Suprapubic skin (tissue), 4 donors: ENCODE measurements around the gene NTM. TPM values are rescaled to one million over a fixed set of nuclear protein-coding genes. Genes with fewer than 3 reads are reported as not detected.

Source experiments
- DNase-seq, 2 donors: peaks; one replicate each; pipeline ENCODE4 v3.0.0-alpha.2; 2019; ENCODE audit warnings: low spot score in 2 of 2
- H3K27ac ChIP-seq: fragments of 200-600 bp; sonication (generic); one replicate; pipeline ENCODE4 v1.5.1; 2019
- H3K27me3 ChIP-seq: fragments of 200-600 bp; sonication (generic); one replicate; pipeline ENCODE4 v1.5.1; 2019
- H3K36me3 ChIP-seq: fragments of 200-600 bp; sonication (generic); one replicate; pipeline ENCODE4 v1.5.1; 2019
- H3K4me1 ChIP-seq: fragments of 200-600 bp; sonication (generic); one replicate; pipeline ENCODE4 v1.5.1; 2019
- H3K4me3 ChIP-seq: fragments of 200-600 bp; sonication (generic); one replicate; pipeline ENCODE4 v1.5.1; 2019; ENCODE audit warnings: mild to moderate bottlenecking
- H3K9me3 ChIP-seq: fragments of 200-600 bp; sonication (generic); one replicate; pipeline ENCODE4 v1.5.1; 2019
- EP300 ChIP-seq: sonication (generic); formaldehyde crosslinking; IDR thresholded peaks from one replicate; pipeline ENCODE4 v1.6.1; 2017; ENCODE audit warnings: antibody characterized with exemption
- POLR2A ChIP-seq, 2 donors: fragments of 450-650 bp; IDR thresholded peaks; one replicate each; pipeline ENCODE4 v1.6.1; 2017; ENCODE audit warnings: antibody characterized with exemption in 2 of 2, mild to moderate bottlenecking in 2 of 2, moderate library complexity in 2 of 2
- POLR2AphosphoS5 ChIP-seq, 3 donors: sonication (generic); formaldehyde crosslinking; IDR thresholded peaks; one replicate each; pipeline ENCODE4 v1.6.1; 2017; ENCODE audit warnings: antibody characterized with exemption in 3 of 3
- WGBS: methylation state at CpG from one replicate; pipeline ENCODE4 v1.1.5; 2018; 5-methylcytosine and 5-hydroxymethylcytosine counted together
- total RNA-seq, 4 donors: library from RNA; depleted of rRNA; stranded (reverse); fragments of >200 nt; gene quantifications; one replicate each; pipeline ENCODE4 v1.1.0, GENCODE V29; 2016
- TF ChIP-seq, protein P1 (sequence below), 2 donors: fragments of 200-600 bp in 1 of 2; fragments of 450-650 bp in 1 of 2; sonication (generic) in 1 of 2; IDR thresholded peaks; one replicate each; pipeline ENCODE4 v1.5.1; 2016 to 2019; ENCODE audit warnings: antibody characterized with exemption in 2 of 2, mild to moderate bottlenecking in 1 of 2, moderate library complexity in 1 of 2

NTM gene
- total RNA-seq, 4 donors from 2014 or later = 0.19 to 19.1 (median 2.1) TPM

DNA sequence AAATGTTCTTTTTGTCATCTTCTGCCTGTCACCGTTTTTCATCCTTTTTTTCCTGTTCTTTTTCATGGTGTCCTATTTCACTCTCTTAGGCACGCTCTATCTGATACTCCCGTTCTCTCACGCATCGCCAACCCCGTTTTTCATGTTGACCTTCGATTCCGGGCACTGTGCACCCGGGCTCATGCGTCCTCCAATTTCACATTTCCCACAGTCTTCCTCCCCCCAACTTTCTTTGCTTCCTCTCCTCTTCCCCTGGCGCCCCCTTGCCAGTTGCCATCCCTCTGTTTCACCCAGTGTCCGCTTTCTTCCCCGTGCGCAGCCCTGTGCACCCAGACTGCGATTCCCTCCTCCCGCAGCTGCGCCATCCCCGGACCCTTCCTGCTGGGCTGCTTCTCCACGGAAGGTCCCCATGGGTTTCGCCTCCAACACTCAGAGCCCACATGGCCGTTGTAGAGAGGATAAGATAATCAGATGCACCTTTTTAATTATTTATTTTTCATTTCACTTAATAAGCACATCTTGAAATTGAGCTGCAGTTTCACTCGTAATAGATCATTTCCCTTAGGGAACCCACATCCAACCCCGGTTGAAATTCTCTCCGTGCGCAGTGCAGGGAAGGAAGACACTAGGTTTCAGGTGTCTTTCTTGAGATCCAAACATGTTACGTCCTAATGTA, 791.1 kb downstream of the NTM start:
- H3K9me3 ChIP-seq = no peaks in the 10 kb centered on the region
- no peaks in the 10 kb centered on the region for H3K4me1 ChIP-seq
- no peaks in the 10 kb centered on the region for H3K27me3 ChIP-seq
- 89% methylated on average over 26 of the region's 26 CpGs for WGBS
- H3K36me3 ChIP-seq = no peaks in the 10 kb centered on the region
- TF ChIP-seq POLR2AphosphoS5 (IDR thresholded peaks at IDR 0.05) (no peak), POLR2A (IDR thresholded peaks at IDR 0.05) (no peak), EP300 (no peak)
- TF ChIP-seq, protein P1, sequence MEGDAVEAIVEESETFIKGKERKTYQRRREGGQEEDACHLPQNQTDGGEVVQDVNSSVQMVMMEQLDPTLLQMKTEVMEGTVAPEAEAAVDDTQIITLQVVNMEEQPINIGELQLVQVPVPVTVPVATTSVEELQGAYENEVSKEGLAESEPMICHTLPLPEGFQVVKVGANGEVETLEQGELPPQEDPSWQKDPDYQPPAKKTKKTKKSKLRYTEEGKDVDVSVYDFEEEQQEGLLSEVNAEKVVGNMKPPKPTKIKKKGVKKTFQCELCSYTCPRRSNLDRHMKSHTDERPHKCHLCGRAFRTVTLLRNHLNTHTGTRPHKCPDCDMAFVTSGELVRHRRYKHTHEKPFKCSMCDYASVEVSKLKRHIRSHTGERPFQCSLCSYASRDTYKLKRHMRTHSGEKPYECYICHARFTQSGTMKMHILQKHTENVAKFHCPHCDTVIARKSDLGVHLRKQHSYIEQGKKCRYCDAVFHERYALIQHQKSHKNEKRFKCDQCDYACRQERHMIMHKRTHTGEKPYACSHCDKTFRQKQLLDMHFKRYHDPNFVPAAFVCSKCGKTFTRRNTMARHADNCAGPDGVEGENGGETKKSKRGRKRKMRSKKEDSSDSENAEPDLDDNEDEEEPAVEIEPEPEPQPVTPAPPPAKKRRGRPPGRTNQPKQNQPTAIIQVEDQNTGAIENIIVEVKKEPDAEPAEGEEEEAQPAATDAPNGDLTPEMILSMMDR (IDR thresholded peaks at IDR 0.05) = no peak
- H3K27ac ChIP-seq = no peak overlapping the region
- no peak for DNase-seq
- no peak overlapping the region for H3K4me3 ChIP-seq

DNA sequence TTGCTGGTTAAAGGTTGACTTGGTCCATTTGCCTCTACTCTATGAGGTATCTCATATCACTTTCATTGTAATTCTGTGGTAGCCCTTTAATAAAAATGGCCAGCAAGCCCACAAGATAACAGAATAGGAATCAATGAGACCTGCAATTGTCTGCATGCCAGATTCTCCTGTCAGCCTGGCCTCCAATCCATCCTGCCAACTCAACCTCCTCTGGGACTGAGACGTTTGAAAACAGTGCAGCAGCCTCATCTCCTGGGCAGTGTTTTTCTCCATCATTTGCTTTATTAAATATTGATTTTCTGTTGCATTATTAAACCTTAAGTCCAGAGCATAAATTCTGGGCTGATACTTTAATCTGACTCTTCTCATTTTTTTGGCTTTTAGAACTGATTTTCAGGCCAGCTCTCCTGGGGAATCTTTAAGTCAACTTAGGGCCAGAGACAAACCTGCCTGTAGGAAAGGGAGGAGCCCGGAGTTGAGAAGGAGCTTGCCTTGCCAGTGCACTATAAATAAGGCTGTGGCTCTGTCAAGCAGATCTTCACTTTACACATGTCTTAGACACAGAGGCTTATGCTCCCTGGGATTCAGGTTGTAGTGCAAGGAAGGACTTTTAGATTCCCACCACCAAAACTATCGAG, 798.0 kb downstream of the NTM start:
- Histone ChIP-seq H3K27me3 (no peaks in the 10 kb centered on the region), H3K4me1 (no peaks in the 10 kb centered on the region), H3K4me3 (no peak overlapping the region), H3K36me3 (no peaks in the 10 kb centered on the region), H3K9me3 (no peaks in the 10 kb centered on the region), H3K27ac (no peak overlapping the region)
- 67% methylated on average over 3 of the region's 3 CpGs for WGBS
- no peak for TF ChIP-seq EP300
- TF ChIP-seq POLR2A (IDR thresholded peaks at IDR 0.05) = no peak
- TF ChIP-seq, protein P1 (IDR thresholded peaks at IDR 0.05) = no peak
- TF ChIP-seq POLR2AphosphoS5 (IDR thresholded peaks at IDR 0.05) = no peak
- DNase-seq = no peak

DNA sequence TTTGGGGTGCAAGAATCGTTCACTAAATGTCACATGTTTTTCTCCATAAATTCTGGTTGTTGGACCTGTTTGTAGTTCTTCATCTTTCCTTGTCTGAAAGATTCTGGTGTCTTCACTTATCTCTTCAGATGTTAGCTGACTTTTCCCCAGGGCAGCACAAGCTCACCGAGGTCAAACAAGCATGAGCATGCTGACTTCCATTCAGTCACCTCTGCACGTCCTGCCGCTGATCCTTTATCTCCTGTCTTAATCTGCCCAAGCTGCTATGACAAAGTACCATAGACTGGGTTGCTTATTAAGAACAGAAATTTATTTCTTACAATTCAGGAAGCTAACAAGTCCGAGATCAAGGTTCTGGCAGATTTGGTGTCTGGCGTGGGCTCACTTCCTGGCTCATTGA, 800.6 kb downstream of the NTM start:
- no peak for DNase-seq
- Histone ChIP-seq H3K4me1 (no peaks in the 10 kb centered on the region), H3K27ac (no peak overlapping the region), H3K27me3 (no peaks in the 10 kb centered on the region), H3K36me3 (no peaks in the 10 kb centered on the region), H3K4me3 (no peak overlapping the region), H3K9me3 (no peaks in the 10 kb centered on the region)
- 55% methylated on average over 6 of the region's 6 CpGs for WGBS
- no peak for TF ChIP-seq POLR2AphosphoS5 (IDR thresholded peaks at IDR 0.05)
- TF ChIP-seq, protein P1 (IDR thresholded peaks at IDR 0.05) = no peak
- no peak for TF ChIP-seq EP300
- no peak for TF ChIP-seq POLR2A (IDR thresholded peaks at IDR 0.05)

DNA sequence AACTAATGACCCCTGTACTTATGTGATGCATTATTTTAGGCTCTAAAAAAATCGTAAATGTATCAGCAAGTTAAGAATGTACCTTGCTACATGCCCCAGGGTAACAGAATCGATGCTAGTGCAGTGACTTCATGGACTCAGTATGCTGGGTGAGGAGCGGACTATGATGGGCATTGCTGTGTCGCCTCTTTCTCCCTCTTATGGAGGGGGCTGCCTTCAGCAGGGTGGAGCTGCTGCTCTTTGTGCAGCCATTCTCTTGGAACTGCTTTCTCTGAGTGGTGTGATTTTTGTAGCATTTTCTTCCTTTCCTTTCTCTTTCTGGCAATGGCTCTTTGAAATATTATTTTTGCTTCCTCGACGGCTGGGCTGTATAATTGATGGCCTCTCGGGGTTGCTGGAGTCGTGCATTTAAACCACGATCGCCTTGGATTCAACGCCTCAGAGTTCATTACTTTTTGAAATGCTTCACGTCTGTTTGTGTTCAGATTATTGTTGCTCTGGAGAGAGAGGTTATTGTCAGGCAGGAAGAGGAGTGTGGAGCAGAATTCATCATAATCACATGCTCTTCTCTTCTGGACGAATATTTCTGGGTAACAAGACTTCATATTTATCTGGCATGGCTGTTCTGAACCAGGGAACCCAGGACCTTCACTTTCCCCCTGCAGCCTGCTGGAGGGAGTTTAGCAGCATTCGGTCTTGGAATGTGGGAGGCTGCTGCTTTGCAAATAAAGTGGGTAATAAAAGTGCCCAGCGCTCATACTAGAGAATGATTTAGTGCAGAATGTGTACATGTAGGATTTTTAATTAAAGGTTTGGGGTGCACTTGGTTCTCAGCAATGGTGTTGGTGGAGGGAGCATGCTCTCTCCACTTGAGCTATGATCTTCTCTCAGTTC, 804.2 kb downstream of the NTM start:
- no peaks in the 10 kb centered on the region for H3K36me3 ChIP-seq
- no peak overlapping the region for H3K27ac ChIP-seq
- H3K9me3 ChIP-seq = no peaks in the 10 kb centered on the region
- 60% methylated on average over 15 of the region's 15 CpGs for WGBS
- no peak for TF ChIP-seq EP300
- no peak for TF ChIP-seq POLR2A (IDR thresholded peaks at IDR 0.05)
- TF ChIP-seq, protein P1 (IDR thresholded peaks at IDR 0.05) = no peak
- TF ChIP-seq POLR2AphosphoS5 (IDR thresholded peaks at IDR 0.05) = no peak
- DNase-seq = no peak
- H3K4me3 ChIP-seq = no peak overlapping the region
- H3K4me1 ChIP-seq = no peaks in the 10 kb centered on the region
- H3K27me3 ChIP-seq = no peaks in the 10 kb centered on the region

DNA sequence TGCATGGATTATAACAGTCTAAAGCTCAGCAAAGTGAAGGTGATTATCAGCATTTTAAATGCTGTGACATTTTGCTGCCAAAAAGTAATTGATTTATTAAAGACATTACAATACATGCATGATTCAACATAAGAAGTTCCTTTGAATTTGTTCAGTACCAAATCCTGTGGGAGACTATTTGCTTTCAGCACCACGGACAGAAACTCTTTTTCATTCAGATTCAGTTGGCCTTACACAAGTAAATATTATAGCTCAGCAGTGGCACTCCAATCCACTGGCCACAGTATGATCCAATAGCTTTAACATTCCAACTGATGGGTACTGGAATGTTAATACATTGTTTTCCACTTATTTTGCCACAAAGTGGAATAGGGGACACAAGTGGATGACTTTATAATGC, 806.7 kb downstream of the NTM start:
- WGBS = 7% methylated on average over 1 of the region's 1 CpG
- H3K27ac ChIP-seq = no peak overlapping the region
- DNase-seq = no peak
- no peaks in the 10 kb centered on the region for H3K9me3 ChIP-seq
- no peaks in the 10 kb centered on the region for H3K4me1 ChIP-seq
- H3K27me3 ChIP-seq = no peaks in the 10 kb centered on the region
- H3K4me3 ChIP-seq = no peak overlapping the region
- TF ChIP-seq, protein P1 (IDR thresholded peaks at IDR 0.05) = no peak
- TF ChIP-seq EP300 (no peak), POLR2A (IDR thresholded peaks at IDR 0.05) (no peak), POLR2AphosphoS5 (IDR thresholded peaks at IDR 0.05) (no peak)
- no peaks in the 10 kb centered on the region for H3K36me3 ChIP-seq
